ENCODE data around the gene HP1BP3.

- TF ChIP-seq CTCF (IDR thresholded peaks at IDR 0.05) (no peak), POLR2AphosphoS5 (IDR thresholded peaks at IDR 0.05; ENCODE audit: low read depth, low read length) (no peak), TCF7L2 (IDR thresholded peaks at IDR 0.05; ENCODE audit: low read depth, low read length) (no peak), SIN3A (IDR thresholded peaks at IDR 0.05; ENCODE audit: borderline replicate concordance, insufficient read depth, low read depth, low read length) (no peak)
Observed at GRCh38 chr1:20710469-20711284, 76.4 kb downstream of the HP1BP3 start.

Measured in Panc1 (cell line).